NCI-H1092 (cell line): Measurements from ENCODE around the gene MYH9.
A peak's percentile ranks its signal among the peaks of the same experiment; 100 is the strongest.

Source experiments
- DNase-seq: peaks from one replicate; lab custom pipeline; 2025; lab: John Stamatoyannopoulos, UW

The MYH9 gene

GRCh38 chr22:36330655-36331305, 57.0 kb downstream of the MYH9 start:
- no peak for DNase-seq

- no peak for DNase-seq
These were observed 57.6 kb downstream of the MYH9 start for GRCh38 chr22:36330127-36330526.

GRCh38 chr22:36329254-36330078, 58.3 kb downstream of the MYH9 start:
- no peak for DNase-seq

- no peak for DNase-seq
These were observed 59.0 kb downstream of the MYH9 start for GRCh38 chr22:36328635-36329253.

- DNase-seq, result no peak
These were observed 59.7 kb downstream of the MYH9 start for GRCh38 chr22:36327922-36328551.

- DNase-seq, result no peak
These were observed 61.3 kb downstream of the MYH9 start for GRCh38 chr22:36326178-36327161.

GRCh38 chr22:36325154-36326031, 62.4 kb downstream of the MYH9 start:
- DNase-seq, result no peak

- no peak for DNase-seq
These were observed 63.4 kb downstream of the MYH9 start for GRCh38 chr22:36324414-36324813.

GRCh38 chr22:36323855-36324331, 63.9 kb downstream of the MYH9 start:
- DNase-seq, result no peak

- DNase-seq, result peak; percentile 81
These were observed 64.4 kb downstream of the MYH9 start for GRCh38 chr22:36323182-36323854.

GRCh38 chr22:36322602-36322915, 65.2 kb downstream of the MYH9 start:
- no peak for DNase-seq

- DNase-seq, result no peak
These were observed 65.8 kb downstream of the MYH9 start for GRCh38 chr22:36321797-36322601.

- DNase-seq, result no peak
These were observed 67.2 kb downstream of the MYH9 start for GRCh38 chr22:36320553-36320952.

- no peak for DNase-seq
These were observed 67.9 kb downstream of the MYH9 start for GRCh38 chr22:36319595-36320497.

GRCh38 chr22:36318442-36318841, 69.3 kb downstream of the MYH9 start:
- no peak for DNase-seq

GRCh38 chr22:36317658-36318271, 70.0 kb downstream of the MYH9 start:
- DNase-seq, result no peak

- DNase-seq, result no peak
These were observed 71.3 kb downstream of the MYH9 start for GRCh38 chr22:36316419-36316818.
